ENCODE measurements around the gene SMYD1. TPM values are rescaled to one million over a fixed set of nuclear protein-coding genes. Genes with fewer than 3 reads are reported as not detected.
A peak's percentile ranks its signal among the peaks of the same experiment; 100 is the strongest.

The SMYD1 gene
- total and polyA plus RNA-seq, 5 experiments from 2014 or later = not detected

DNA sequence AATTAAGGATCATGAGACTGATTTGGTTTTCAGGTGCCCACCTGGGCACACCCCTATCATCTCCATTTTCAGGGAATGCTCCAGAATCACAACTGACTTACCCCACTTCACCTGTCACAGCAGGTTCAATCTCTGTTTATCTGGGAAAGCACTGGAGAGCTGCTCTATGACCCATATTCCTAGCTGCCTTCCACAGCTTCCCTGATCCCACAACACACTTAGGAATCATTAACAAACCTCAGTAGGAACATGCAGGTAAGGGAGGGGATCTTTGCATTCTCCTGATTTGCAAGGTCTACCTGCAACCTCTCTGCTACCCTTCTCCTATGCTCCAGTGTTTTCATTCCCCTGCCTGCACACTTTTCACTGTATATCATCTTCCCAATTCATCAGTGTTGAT lies 79.0 kb downstream of the SMYD1 start:
- Mint-ChIP-seq H3K27ac (peak overlapping the region in 1 of 10 donors; percentile 24), H3K4me1 (no peaks in the 10 kb centered on the region), H3K9me3 (peaks cover 11 to 56% (median 21%) of the 10 kb centered on the region in 9 donors), H3K36me3 (peaks cover 0 to 25% (median 11%) of the 10 kb centered on the region in 3 donors), H3K27me3 (peaks cover 4 to 35% (median 30%) of the 10 kb centered on the region in 5 donors), H3K4me3 (no peak overlapping the region)
- POLR2A ChIA-PET = no interaction called here
- ATAC-seq = no peak
- DNase-seq = no peak

DNA sequence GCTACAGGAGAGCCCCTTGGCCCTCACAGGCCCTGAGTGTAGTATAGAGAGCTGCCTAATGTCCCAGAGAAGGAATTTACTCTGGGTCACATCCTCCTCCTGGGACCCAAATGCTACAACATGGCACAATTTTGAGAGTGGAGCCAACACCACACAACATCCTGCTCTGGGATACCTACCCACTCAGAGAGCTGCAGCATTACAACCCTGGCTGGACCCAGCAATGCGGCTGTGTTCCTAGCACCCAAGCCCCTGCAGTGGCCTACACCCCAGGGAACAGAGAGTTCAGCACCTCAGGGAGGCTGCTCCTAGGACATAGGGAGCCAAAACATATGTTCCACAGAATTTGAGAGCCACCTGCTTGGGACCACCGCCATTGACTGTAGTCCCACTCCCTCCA lies 79.5 kb downstream of the SMYD1 start:
- H3K36me3 Mint-ChIP-seq = peaks cover 0 to 26% (median 10%) of the 10 kb centered on the region in 3 donors
- H3K4me3 Mint-ChIP-seq = no peak overlapping the region
- POLR2A ChIA-PET = no interaction called here
- peaks cover 10 to 56% (median 25%) of the 10 kb centered on the region in 9 donors for H3K9me3 Mint-ChIP-seq
- no peak for ATAC-seq
- no peaks in the 10 kb centered on the region for H3K4me1 Mint-ChIP-seq
- H3K27me3 Mint-ChIP-seq = peaks cover 4 to 37% (median 25%) of the 10 kb centered on the region in 5 donors
- H3K27ac Mint-ChIP-seq = no peak overlapping the region
- DNase-seq = no peak

- no peak for ATAC-seq
- Mint-ChIP-seq H3K4me1 (no peaks in the 10 kb centered on the region), H3K9me3 (peaks cover 13 to 54% (median 29%) of the 10 kb centered on the region in 9 donors), H3K4me3 (no peak overlapping the region), H3K27me3 (peaks cover 6 to 35% (median 16%) of the 10 kb centered on the region in 5 donors), H3K27ac (no peak overlapping the region), H3K36me3 (peaks cover 0 to 39% (median 16%) of the 10 kb centered on the region in 3 donors)
- no peak for DNase-seq
- POLR2A ChIA-PET = no interaction called here
Measured at GRCh38 chr2:88148929-88149438, 81.4 kb downstream of the SMYD1 start.

DNA sequence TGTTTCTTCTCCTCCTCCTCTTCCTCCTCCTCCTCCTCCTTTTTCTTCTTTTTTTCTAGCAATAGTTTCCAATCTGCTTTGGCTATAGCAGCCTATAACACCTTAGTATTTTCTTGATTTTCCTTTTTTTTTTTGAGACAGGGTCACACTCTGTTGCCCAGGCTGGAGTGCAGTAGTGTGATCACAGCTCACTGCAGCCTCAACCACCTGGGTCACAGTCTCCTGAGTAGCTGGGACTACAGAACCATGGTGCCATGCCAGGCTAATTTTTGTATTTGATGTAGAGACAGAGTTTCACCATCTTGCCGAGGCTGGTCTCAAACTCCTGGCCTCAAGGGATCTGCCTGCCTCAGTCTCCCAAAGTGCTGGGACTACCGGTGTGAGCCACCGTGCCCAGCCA lies 91.9 kb downstream of the SMYD1 start:
- Mint-ChIP-seq H3K9me3 (peaks cover 0 to under 1% (median 0%) of the 10 kb centered on the region in 9 donors), H3K27ac (no peak overlapping the region), H3K27me3 (peaks cover 0 to 6% (median 1%) of the 10 kb centered on the region in 5 donors), H3K4me3 (no peak overlapping the region), H3K36me3 (no peaks in the 10 kb centered on the region), H3K4me1 (no peaks in the 10 kb centered on the region)
- POLR2A ChIA-PET = no interaction called here
- ATAC-seq (no peak), DNase-seq (no peak)

DNA sequence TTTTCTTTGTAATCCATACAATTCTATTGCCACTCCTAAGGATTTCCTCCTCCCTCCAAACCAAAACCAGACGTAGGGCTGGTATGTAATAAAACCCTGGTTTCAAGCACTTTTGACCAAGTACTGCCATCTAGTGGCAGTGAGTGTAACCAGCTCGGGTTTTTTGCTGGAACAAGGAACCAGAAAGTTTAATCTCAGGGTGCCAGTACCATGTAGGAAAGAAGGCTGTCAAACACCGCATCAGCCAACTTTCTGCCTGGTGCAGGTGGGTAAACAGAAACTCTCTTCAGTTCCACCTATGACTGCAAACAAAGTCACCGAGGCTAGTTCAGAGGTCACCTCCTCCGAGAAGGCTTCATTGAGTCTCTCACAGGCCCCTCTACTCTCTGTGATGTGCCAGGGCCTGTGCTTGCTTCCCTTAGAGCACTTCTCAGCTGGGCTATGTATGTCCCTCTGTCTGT lies 92.4 kb downstream of the SMYD1 start:
- Mint-ChIP-seq H3K36me3 (no peaks in the 10 kb centered on the region), H3K4me3 (no peak overlapping the region), H3K27ac (no peak overlapping the region), H3K9me3 (no peaks in the 10 kb centered on the region), H3K27me3 (peaks cover 0 to 7% (median 1%) of the 10 kb centered on the region in 5 donors), H3K4me1 (no peaks in the 10 kb centered on the region)
- DNase-seq = peak in 9 of 10 donors; percentile 18 to 73 (median 55)
- ATAC-seq = peak; percentile 38 to 46
- POLR2A ChIA-PET = interaction anchor here (0.6 kb wide), 1 partner anchor 30 kb away, joined by 3 read pairs; no protein-coding TSS in a partner anchor

DNA sequence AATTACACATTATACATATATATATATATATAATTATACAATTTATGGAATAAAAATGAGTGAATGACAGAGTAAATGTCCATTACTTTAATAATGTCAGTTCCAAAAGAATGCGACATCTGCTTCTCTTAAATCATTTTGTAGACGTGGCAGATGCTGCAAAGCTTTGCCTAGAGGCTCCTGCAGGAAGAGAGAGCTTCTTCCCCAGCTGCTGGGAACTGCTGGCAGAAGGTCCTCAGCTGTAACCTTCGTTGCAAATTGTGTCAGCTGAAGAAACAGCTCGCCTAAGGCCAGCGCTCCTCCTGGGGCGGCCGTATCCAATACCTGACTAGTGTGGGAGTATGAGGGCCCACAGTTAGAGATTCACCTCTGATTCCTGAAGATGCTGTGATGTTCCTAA lies 92.9 kb downstream of the SMYD1 start:
- peaks cover 0 to 7% (median 1%) of the 10 kb centered on the region in 5 donors for H3K27me3 Mint-ChIP-seq
- no peaks in the 10 kb centered on the region for H3K9me3 Mint-ChIP-seq
- no peak overlapping the region for H3K27ac Mint-ChIP-seq
- no peak for ATAC-seq
- POLR2A ChIA-PET = interaction anchor here (0.6 kb wide), 1 partner anchor 30 kb away, joined by 3 read pairs; no protein-coding TSS in a partner anchor
- DNase-seq = no peak
- H3K4me3 Mint-ChIP-seq = no peak overlapping the region
- H3K4me1 Mint-ChIP-seq = no peaks in the 10 kb centered on the region
- H3K36me3 Mint-ChIP-seq = no peaks in the 10 kb centered on the region

- Mint-ChIP-seq H3K27ac (no peak overlapping the region), H3K4me3 (no peak overlapping the region), H3K36me3 (no peaks in the 10 kb centered on the region), H3K4me1 (no peaks in the 10 kb centered on the region), H3K9me3 (no peaks in the 10 kb centered on the region), H3K27me3 (peaks cover 0 to 7% (median 1%) of the 10 kb centered on the region in 5 donors)
- DNase-seq (no peak), ATAC-seq (no peak)
- POLR2A ChIA-PET = no interaction called here
Measured at GRCh38 chr2:88161446-88162244, 94.0 kb downstream of the SMYD1 start.

Small RNAs within 50 kb of the gene (microRNA-seq; reads per million reads assigned to microRNA genes)
- not detected for gene MIR4780 (ENCODE audit: borderline microRNAs expressed)

Other genes starting within 250 kb of the SMYD1 start
- gene RGPD2, start 242.0 kb upstream of the SMYD1 start, total RNA-seq = 1 to 10 TPM; 3.0 to 5.6 TPM
- 1 to 10 TPM; 1.7 to 3.0 (median 2.0) TPM for gene RGPD2, start 242.0 kb upstream of the SMYD1 start, polyA plus RNA-seq
- gene RNU2-63P, start 51.3 kb upstream of the SMYD1 start, total RNA-seq = 1 to 10 TPM; 3.5 to 3.7 TPM
- gene RNU2-63P, start 51.3 kb upstream of the SMYD1 start, polyA plus RNA-seq = 1 to 10 TPM in 1 of 3 donors, not detected in 2; 8.5 TPM
- gene KRCC1, start 12.0 kb upstream of the SMYD1 start, total RNA-seq = 10 to 100 TPM; 26.9 to 29.4 TPM
- gene KRCC1, start 12.0 kb upstream of the SMYD1 start, polyA plus RNA-seq = 10 to 100 TPM; 23.4 to 26.2 (median 25.3) TPM
- not detected for gene FABP1, start 60.2 kb downstream of the SMYD1 start, total RNA-seq
- gene FABP1, start 60.2 kb downstream of the SMYD1 start, polyA plus RNA-seq = not detected
- gene THNSL2, start 102.5 kb downstream of the SMYD1 start, total RNA-seq = 1 to 10 TPM; 2.3 to 3.1 TPM
- gene THNSL2, start 102.5 kb downstream of the SMYD1 start, polyA plus RNA-seq = under 1 TPM; 0.36 to 0.69 (median 0.43) TPM

Data from naive thymus-derived CD8-positive, alpha-beta T cell (primary cell).